MG63 (cell line): Measurements from ENCODE around the gene PRKCE. TPM values are rescaled to one million over a fixed set of nuclear protein-coding genes. Genes with fewer than 3 reads are reported as not detected.

Source experiments
- DNase-seq: peaks from one replicate; pipeline ENCODE4 v3.0.0-alpha.2; 2020
- H3K27me3 ChIP-seq: fragments of 250-450 bp; sonication (Bioruptor Pico); 2 replicates; pipeline ENCODE4 v1.5.1; 2020; ENCODE audit warnings: mild to moderate bottlenecking, moderate library complexity
- H3K36me3 ChIP-seq: fragments of 250-450 bp; sonication (Bioruptor Pico); 2 replicates; pipeline ENCODE4 v1.5.1; 2020; ENCODE audit warnings: mild to moderate bottlenecking, moderate library complexity
- H3K4me3 ChIP-seq: fragments of 250-450 bp; sonication (Bioruptor Pico); 2 replicates; pipeline ENCODE4 v1.5.1; 2020; ENCODE audit warnings: mild to moderate bottlenecking, moderate library complexity
- H3K9me3 ChIP-seq: fragments of 250-450 bp; sonication (Bioruptor Pico); 2 replicates; pipeline ENCODE4 v1.5.1; 2020; ENCODE audit warnings: mild to moderate bottlenecking, moderate library complexity
- total RNA-seq: library from RNA; depleted of rRNA; stranded (reverse); fragments of >200 nt; shearing (Covaris generic); gene quantifications from 2 replicates; pipeline ENCODE4 v1.2.3, GENCODE V29; 2014; ENCODE audit warnings: low replicate concordance

PRKCE gene
- total RNA-seq, 1 experiment from 2014 or later: 16.9 TPM

DNA sequence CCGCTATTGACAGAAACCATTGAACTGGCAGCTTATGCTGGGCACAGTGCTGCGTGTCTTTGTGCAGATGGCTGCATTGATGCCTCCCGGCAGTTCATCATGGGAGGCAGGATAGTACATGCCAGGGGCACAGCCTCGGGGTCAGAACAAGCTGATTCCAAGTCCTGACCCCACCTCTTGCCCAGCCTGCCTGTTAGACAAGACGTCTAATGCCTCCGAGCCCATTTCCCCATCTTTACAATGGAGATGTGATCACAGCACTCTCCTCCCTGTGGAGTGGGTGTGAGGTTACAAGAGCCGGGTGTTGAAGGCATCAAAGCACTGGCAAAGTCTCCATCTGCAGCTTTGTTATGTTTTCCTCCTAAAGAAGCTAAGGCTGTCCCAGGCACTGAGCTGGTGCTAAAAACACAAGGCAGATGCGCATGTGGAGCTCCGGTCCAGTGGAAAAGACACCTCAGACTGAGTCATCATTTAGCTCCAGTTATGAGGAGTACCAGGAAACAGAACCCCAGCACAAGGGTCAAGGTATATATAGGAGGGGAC lies 520.0 kb downstream of the PRKCE start:
- Histone ChIP-seq H3K9me3 (no peaks in the 10 kb centered on the region), H3K4me3 (no peak overlapping the region), H3K27me3 (no peaks in the 10 kb centered on the region), H3K36me3 (peaks cover 2% of the 10 kb centered on the region; the same call in 1 of the 2 replicates)
- DNase-seq: peak; percentile 81

DNA sequence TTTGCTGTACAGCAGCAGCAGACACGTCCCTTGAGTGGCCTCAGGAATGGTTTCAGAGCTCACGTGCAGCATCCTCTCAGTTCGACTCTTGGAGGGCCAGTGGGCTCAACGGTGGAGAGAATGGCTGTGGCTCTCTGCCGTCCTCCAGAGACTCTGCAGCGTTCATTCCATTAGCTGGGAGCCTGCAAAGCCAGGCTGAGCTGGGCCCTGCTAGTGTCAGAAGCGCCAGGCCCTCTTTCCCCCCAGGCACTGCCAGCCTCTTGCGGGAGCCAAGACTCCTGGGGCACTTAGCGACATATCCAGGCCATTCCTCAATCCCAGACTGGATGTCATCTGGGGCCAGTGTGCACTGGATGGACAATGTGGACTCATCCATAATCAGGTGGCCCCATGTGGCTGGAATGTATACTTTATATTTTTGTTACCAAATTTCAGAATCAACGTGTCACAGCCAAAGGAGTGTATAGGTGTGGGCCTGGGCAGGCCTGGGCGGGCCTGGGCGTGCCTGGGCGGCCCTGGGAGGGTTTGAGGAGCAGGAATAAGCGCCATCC lies 520.6 kb downstream of the PRKCE start:
- DNase-seq: no peak
- H3K27me3 ChIP-seq: no peaks in the 10 kb centered on the region
- H3K9me3 ChIP-seq: no peaks in the 10 kb centered on the region
- H3K36me3 ChIP-seq: peaks cover 2% of the 10 kb centered on the region; the same call in 1 of the 2 replicates
- H3K4me3 ChIP-seq: no peak overlapping the region

DNA sequence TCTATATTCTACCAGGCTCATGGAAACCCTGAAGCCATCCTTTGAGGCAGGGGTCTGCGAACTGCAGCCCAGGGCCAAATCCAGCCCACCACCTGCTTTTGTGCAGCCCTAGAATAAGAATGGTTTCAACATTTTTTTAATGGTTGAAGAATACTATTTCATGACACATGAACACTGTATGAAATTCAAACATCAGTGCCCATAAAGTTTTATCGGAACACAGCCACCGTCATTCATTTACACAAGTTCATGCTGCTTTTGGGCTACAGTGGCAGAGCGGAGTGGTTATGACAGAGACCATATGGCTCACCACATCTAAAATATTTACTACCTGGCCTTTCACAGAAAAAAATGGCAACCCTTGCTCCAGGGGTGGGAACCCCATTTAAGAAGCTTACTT lies 521.6 kb downstream of the PRKCE start:
- Histone ChIP-seq H3K36me3 (peaks cover 2% of the 10 kb centered on the region), H3K4me3 (no peak overlapping the region), H3K9me3 (no peaks in the 10 kb centered on the region), H3K27me3 (no peaks in the 10 kb centered on the region)
- no peak for DNase-seq

DNA sequence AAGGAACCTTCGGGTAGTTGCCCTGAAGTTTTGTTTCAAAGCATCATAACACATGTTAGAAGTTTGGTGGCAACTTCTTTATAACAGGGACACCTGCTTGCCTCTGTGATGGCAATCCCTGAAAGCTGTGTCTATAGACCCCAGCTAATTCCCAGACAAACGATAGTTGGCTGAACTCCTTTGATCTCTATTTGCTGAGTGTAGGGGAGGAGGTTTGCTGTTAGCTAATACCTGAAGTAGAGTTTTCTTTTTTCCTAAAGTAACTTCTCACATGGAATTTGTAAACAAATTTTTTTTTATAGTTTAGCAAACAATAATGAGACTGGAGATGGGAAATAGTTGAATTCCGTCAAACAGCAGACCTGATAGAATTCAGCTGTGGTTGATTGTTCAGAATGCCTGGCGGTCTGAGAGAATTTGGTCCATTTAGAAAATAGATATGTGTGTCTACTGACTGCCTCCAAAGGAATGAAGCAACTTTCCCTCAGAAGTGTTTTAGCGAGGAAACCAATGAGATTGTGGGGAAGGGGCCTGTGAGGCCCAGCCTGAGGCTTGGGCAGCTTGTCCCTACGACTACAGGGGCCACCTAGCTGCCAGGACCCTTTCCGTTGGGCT lies 522.3 kb downstream of the PRKCE start:
- Histone ChIP-seq H3K9me3 (no peaks in the 10 kb centered on the region), H3K36me3 (peaks cover 2% of the 10 kb centered on the region), H3K4me3 (no peak overlapping the region), H3K27me3 (no peaks in the 10 kb centered on the region)
- DNase-seq: no peak

DNA sequence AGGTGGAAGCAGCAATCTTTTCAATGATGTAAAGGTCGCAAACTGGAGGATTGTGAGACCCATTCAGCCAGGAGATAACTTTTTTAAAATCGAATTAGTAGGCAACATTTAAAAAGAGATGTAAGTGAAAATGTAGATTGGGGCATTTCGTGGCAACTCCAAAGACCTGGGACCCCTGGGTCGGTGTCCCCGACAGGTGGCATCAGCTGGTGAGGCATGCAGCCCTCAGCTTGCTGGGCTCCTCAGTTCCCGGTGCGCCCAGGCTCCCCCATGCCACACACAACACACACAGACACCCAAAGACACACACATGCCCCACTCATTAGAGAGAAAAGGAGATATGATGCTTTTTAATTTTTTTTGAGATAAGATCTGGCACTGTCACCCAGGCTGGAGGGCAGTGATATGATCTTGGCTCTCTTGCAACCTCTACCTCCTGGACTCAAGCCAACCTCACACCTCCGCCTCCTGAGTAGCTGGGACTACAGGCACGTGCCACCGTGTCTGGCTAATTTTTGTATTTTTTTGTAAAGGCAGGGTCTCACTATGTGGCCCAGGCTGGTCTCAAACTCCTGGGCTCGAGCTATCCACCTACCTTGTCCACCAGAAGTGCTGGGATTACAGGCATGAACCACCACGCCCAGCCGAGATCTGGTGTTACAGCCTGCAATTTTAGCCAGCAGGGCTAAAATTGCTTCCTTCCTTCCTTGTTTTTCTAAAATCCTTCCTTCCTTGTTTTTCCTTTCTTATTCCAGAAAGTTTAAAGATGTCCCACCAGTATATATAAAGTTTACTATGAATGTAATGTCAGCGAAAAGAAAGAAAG lies 523.1 kb downstream of the PRKCE start:
- peaks cover 2% of the 10 kb centered on the region for H3K36me3 ChIP-seq

DNA sequence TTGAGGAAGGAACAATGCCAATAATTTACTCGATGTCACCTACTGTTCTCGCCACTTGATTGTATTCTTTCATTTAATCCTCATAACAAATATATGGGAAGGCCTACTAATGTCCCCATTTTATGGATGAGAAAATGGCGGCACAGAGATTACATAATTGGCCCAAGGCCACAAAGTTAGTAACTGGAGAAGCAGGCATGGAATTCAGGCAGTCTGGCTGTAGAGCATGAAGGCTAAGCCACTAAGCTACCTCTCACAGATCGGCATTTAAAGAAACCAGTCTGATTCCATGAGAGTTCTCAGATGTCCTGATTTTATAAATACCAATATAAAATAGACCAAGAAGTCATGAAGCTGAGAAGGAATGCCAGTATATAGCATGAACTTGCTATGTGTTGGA lies 523.9 kb downstream of the PRKCE start:
- DNase-seq: no peak
- no peaks in the 10 kb centered on the region for H3K27me3 ChIP-seq

More for the DNA sequence above, 523.1 kb downstream of the PRKCE start:
- no peak for DNase-seq
- Histone ChIP-seq H3K9me3 (no peaks in the 10 kb centered on the region), H3K4me3 (no peak overlapping the region), H3K27me3 (no peaks in the 10 kb centered on the region)

DNA sequence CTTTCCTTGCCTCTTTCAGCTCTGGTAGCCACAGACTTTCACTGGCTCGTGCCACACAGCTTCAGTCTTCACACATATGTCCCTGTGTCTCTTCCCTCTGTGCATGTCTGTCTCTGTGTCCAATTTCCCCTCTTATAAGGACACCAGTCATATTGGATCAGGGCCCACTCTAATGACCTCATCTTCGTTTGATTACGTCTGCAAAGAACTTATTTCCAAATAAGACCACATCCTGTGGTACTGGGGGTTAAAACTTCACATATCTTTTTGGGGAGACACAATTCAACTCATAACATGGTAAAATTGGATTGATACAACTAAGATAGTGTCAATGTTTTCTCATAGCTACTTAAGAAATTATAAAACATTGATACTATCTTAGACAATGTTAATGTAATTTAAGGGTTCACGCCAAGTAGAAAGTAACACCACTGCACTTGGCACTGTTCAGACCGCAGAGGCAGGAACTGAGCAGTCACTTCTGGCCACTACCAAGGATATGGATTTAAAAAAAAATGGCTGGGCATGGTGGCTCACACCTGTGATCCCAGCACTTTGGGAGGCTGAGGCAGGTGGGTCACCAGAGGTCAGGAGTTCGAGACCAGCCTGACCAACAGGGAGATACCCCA lies 526.1 kb downstream of the PRKCE start:
- Histone ChIP-seq H3K36me3 (peaks cover under 1% of the 10 kb centered on the region), H3K9me3 (no peaks in the 10 kb centered on the region), H3K4me3 (no peak overlapping the region), H3K27me3 (no peaks in the 10 kb centered on the region)
- DNase-seq: no peak

More for the DNA sequence above, 523.9 kb downstream of the PRKCE start:
- Histone ChIP-seq H3K4me3 (no peak overlapping the region), H3K36me3 (peaks cover 2% of the 10 kb centered on the region), H3K9me3 (no peaks in the 10 kb centered on the region)

DNA sequence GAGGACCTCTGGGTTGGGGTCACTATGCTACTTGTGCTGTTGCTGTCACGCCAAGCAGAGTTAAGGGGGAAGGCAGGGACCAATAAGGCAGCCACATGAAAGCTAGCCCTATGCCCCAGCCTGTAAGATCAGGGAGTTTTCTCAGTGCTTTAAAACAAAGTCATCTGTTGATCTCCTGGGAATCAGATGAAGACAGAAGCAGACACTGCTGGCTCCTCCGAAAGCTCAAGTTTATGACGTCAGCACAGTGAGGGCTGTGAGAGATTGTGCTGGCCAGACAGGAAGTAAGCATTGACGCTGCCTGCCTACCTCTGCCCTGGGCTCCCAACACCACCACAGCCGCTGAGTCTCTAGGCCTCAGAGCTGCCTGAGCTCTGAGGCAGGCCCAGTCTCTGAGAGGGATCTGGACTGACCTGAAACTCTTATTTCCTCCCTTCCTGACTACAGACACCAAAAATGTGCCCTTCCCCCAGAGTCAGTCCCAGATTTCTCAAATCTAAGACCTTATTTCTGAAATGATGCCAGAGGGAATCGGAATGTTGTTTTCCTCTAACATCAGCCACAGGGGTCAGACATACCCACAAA lies 527.7 kb downstream of the PRKCE start:
- Histone ChIP-seq H3K9me3 (no peaks in the 10 kb centered on the region), H3K27me3 (no peaks in the 10 kb centered on the region), H3K4me3 (no peak overlapping the region)

DNA sequence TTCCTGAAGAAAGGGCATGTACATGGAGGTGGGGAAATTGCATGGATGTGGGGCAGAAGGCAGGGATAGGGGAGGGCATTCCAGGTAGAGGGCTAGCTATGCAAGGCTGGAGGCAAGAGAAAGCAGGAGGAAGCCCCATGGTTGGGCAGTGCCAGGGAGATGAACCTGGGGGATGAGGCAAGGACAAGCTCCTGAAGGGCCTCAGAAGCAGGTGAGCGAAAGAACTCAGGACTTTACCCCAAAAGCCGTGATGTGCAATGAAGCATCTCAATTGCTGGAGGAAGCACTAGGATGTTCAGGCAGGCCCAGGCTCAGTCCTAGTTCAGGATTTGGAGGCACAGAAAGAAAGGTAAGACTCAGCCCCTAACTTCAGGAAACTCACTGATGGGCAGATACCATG lies 528.7 kb downstream of the PRKCE start:
- peaks cover 2% of the 10 kb centered on the region; the same call in 1 of the 2 replicates for H3K36me3 ChIP-seq
- no peak overlapping the region for H3K4me3 ChIP-seq
- no peaks in the 10 kb centered on the region for H3K27me3 ChIP-seq
- no peaks in the 10 kb centered on the region for H3K9me3 ChIP-seq
- no peak for DNase-seq

More for the DNA sequence above, 527.7 kb downstream of the PRKCE start:
- DNase-seq: no peak
- H3K36me3 ChIP-seq: peaks cover 2% of the 10 kb centered on the region; the same call in 1 of the 2 replicates

DNA sequence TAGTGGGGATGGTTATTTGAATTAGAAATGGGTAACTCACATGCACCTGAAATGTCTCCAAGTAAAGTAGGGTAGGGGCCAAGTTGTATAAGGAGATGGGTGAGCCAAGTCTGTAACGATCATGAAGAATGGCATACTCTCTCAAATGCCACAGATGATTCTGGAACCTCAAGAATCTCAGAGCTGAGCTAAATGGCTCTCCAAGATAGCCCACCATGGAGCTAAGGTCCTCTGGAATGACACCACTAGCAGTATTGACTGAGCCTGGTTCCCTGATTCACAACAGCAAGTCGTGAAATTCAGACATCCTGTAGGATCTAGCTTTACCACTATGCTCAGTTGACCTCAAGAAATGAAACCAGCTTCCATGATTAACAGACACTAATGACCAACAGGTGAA lies 529.8 kb downstream of the PRKCE start:
- DNase-seq: no peak
- H3K36me3 ChIP-seq: peaks cover 2% of the 10 kb centered on the region
- H3K9me3 ChIP-seq: no peaks in the 10 kb centered on the region
- no peaks in the 10 kb centered on the region for H3K27me3 ChIP-seq
- H3K4me3 ChIP-seq: no peak overlapping the region

DNA sequence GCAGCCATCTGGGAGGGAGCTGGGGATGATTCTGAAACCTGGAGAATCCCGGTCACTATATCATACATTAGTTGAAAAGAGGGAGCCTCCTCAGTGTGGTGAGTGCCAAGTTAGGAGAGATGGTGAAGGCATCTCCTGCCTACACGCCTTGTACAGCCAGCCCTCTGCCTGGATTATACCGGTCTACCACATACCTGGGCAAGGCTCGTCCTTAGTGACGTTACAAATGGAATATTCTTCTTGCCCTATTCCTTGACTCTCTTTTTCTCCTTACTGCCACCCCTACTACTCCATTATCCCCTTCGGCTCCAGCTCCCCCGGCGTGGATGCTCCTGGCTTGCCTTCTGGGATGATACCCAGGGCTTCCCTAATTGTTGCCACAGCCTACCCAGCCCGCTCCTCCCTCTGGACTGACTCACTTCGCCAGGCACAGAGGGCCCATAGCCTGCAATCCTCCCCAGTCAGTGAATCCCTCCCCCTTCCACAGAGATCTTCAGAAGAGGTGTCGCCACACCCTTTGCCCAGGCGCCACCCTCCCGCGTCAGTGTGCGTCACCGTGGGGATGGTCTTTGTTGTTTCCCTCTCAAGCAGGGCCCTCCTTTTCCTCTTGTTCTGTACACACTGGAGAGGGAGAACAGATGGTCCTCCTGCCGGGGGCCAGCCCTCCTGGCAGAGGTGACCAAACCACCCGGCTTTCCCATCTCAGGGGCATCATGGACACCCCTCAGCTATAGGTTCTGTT lies 530.5 kb downstream of the PRKCE start:
- DNase-seq: no peak
- H3K4me3 ChIP-seq: no peak overlapping the region
- H3K9me3 ChIP-seq: no peaks in the 10 kb centered on the region
- no peaks in the 10 kb centered on the region for H3K27me3 ChIP-seq
- H3K36me3 ChIP-seq: peaks cover 2% of the 10 kb centered on the region

DNA sequence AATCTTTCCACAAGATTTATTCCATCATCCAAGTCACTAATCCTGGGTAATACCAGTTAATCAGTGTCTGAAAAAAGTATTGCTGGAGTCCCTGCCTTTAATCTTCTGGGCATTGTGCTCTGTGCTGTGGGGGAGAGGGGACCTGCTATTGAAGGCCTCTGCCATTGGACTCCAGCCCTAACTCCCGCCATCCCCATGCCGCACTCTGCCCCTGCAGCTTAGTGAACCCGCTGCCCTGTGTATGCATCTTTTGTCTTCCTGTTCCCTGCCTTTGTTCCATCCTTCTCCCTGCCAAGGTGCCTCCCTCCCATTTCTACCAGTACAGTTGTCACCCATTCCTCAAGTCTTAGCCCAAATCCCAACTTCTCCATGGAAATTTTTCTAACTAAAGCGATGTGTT lies 532.0 kb downstream of the PRKCE start:
- H3K27me3 ChIP-seq: no peaks in the 10 kb centered on the region
- H3K4me3 ChIP-seq: no peak overlapping the region
- H3K9me3 ChIP-seq: no peaks in the 10 kb centered on the region
- DNase-seq: no peak
- peaks cover 2% of the 10 kb centered on the region; the same call in 1 of the 2 replicates for H3K36me3 ChIP-seq

DNA sequence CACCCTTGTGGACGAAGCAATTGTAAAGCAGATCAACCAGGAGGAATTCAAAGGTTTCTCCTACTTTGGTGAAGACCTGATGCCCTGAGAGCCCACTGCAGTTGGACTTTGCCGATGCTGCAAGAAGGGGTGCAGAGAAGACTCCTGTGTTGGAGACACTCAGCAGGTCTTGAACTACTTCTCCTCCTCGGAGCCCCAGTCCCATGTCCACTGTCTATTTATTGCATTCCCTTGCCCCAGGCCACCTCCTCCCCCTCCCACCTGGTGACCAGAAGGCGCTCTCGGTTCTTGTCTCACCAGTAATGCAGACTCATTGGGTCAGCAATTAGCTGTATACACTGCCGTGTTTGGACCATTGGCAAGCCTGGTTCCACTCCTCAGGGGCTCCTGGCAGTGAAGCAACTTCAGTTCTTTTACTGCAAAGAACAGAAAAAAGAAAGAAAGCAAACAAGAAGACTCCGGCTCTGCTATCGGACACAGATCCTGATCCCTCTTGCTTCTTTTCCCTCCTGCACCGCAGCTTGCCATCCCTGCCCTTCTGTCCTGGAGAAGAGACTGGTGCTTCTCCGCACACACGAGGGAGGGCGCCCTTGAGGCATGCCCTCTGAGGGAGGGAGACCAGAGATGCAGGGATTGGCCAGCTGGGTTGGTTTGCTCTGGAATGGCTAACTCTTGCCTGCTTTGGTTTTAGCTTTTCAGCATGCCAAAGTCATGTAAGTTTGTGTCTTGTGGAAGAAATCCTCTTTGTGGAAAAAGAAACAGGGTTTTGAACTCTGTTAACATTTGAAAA lies 533.5 kb downstream of the PRKCE start:
- H3K4me3 ChIP-seq: no peak overlapping the region
- H3K9me3 ChIP-seq: no peaks in the 10 kb centered on the region
- H3K27me3 ChIP-seq: no peaks in the 10 kb centered on the region
- DNase-seq: no peak
- H3K36me3 ChIP-seq: peaks cover 2% of the 10 kb centered on the region; the same call in 1 of the 2 replicates

DNA sequence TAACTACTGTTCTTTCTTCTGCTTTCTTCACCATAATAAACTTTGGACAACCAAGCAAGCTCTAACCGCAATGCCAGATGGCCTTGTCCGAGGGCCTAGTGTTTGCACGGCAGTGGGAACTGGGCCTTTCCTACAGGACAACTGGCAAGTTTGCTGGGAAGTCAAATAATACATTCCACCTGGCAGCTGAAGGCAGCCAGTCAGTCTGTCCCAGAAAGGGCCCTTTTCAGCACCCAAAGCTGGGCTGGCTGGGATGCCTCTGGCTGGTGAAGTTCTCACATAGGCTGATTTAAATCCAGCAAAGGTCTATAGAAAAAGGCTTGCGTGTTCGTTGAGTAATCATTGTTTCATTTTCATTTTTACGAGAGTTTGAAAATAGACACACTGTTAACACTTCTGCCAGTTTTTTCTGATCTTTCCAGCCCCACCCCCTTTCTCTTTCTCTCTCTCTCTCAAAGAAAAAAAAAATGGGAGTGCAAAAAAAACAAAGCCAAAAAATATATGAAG lies 535.7 kb downstream of the PRKCE start:
- peak overlapping the region; percentile 15 for H3K4me3 ChIP-seq
- peaks cover 2% of the 10 kb centered on the region; the same call in 1 of the 2 replicates for H3K36me3 ChIP-seq
- peak; percentile 83 for DNase-seq
- H3K27me3 ChIP-seq: no peaks in the 10 kb centered on the region
- no peaks in the 10 kb centered on the region for H3K9me3 ChIP-seq
